AG09309 (cell line): ENCODE data around the gene MAGEA12.
"Not testable (repeated sequence)": the region's sequence is repeated elsewhere in the genome, so short reads cannot be mapped to it uniquely, and the experiment has no call there.

Source experiments
- DNase-seq: peaks from one replicate; pipeline ENCODE4 v3.0.0-alpha.2; 2010; ENCODE audit warnings: low read depth
- H3K4me3 ChIP-seq: 2 replicates; pipeline ENCODE4 v1.5.1; 2011; ENCODE audit warnings: mild to moderate bottlenecking, low read depth, low read length, moderate library complexity; ENCODE audit not compliant: control insufficient read depth
- TF ChIP-seq, protein P1 (sequence below): IDR thresholded peaks from 2 replicates; pipeline ENCODE4 v1.5.1; 2011; ENCODE audit warnings: mild to moderate bottlenecking, low read depth, low read length, inconsistent platforms; ENCODE audit not compliant: insufficient read depth, control insufficient read depth; ENCODE audit errors: missing control alignments

The MAGEA12 gene

DNA sequence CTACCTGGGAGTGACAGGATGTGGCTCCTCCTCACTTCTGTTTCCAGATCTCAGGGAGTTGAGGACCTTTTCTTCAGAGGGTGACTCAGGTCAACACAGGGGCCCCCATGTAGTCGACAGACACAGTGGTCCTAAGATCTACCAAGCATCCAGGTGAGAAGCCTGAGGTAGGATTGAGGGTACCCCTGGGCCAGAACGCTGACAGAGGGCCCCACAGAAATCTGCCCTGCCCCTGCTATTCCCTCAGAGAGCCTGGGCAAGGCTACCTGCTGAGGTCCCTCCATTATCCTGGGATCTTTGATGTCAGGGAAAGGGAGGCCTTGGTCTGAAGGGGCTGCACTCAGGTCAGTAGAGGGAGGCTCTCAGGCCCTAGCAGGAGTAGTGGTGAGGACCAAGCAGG lies 1.5 kb downstream of the MAGEA12 start:
- TF ChIP-seq, protein P1, sequence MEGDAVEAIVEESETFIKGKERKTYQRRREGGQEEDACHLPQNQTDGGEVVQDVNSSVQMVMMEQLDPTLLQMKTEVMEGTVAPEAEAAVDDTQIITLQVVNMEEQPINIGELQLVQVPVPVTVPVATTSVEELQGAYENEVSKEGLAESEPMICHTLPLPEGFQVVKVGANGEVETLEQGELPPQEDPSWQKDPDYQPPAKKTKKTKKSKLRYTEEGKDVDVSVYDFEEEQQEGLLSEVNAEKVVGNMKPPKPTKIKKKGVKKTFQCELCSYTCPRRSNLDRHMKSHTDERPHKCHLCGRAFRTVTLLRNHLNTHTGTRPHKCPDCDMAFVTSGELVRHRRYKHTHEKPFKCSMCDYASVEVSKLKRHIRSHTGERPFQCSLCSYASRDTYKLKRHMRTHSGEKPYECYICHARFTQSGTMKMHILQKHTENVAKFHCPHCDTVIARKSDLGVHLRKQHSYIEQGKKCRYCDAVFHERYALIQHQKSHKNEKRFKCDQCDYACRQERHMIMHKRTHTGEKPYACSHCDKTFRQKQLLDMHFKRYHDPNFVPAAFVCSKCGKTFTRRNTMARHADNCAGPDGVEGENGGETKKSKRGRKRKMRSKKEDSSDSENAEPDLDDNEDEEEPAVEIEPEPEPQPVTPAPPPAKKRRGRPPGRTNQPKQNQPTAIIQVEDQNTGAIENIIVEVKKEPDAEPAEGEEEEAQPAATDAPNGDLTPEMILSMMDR = no peak
- no peak for DNase-seq
- H3K4me3 ChIP-seq = no peak overlapping the region

DNA sequence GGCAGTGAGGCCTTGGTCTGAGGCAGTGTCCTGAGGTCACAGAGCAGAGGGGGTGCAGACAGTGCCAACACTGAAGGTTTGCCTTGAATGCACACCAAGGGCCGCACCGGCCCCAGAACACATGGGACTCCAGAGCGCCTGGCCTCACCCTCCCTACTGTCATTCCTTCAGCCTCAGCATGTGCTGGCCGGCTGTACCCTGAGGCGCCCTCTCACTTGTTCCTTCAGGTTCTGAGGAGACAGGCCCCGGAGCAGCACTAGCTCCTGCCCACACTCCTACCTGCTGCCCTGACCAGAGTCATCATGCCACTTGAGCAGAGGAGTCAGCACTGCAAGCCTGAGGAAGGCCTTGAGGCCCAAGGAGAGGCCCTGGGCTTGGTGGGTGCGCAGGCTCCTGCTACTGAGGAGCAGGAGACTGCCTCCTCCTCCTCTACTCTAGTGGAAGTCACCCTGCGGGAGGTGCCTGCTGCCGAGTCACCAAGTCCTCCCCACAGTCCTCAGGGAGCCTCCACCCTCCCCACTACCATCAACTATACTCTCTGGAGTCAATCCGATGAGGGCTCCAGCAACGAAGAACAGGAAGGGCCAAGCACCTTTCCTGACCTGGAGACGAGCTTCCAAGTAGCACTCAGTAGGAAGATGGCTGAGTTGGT lies 2.4 kb downstream of the MAGEA12 start:
- TF ChIP-seq, protein P1 = no peak
- no peak for DNase-seq
- H3K4me3 ChIP-seq = no peak overlapping the region

- H3K4me3 ChIP-seq, DNase-seq: not testable (repeated sequence)
Observed at GRCh38 chrX:152736528-152736927, 3.0 kb downstream of the MAGEA12 start.

DNA sequence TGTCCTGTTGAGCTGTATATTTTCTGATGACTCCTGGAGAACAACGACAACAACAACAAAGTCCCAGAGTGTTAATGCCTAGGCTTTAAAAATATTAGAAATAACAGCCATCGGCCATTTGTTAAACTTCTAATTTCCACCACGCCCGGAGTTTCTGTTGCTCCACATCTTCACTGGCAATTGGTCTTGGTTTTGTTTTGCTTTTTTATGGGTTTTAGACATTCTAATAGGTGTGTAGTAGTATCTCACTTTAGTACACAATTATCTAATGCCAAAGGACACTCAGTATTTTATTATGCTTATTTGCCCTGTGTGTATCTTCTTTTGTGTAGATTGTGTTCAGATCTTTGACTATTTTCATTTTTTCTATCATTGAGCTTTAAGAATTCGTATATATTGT lies 5.0 kb downstream of the MAGEA12 start:
- TF ChIP-seq, protein P1 = no peak
- H3K4me3 ChIP-seq = no peak overlapping the region
- no peak for DNase-seq

DNA sequence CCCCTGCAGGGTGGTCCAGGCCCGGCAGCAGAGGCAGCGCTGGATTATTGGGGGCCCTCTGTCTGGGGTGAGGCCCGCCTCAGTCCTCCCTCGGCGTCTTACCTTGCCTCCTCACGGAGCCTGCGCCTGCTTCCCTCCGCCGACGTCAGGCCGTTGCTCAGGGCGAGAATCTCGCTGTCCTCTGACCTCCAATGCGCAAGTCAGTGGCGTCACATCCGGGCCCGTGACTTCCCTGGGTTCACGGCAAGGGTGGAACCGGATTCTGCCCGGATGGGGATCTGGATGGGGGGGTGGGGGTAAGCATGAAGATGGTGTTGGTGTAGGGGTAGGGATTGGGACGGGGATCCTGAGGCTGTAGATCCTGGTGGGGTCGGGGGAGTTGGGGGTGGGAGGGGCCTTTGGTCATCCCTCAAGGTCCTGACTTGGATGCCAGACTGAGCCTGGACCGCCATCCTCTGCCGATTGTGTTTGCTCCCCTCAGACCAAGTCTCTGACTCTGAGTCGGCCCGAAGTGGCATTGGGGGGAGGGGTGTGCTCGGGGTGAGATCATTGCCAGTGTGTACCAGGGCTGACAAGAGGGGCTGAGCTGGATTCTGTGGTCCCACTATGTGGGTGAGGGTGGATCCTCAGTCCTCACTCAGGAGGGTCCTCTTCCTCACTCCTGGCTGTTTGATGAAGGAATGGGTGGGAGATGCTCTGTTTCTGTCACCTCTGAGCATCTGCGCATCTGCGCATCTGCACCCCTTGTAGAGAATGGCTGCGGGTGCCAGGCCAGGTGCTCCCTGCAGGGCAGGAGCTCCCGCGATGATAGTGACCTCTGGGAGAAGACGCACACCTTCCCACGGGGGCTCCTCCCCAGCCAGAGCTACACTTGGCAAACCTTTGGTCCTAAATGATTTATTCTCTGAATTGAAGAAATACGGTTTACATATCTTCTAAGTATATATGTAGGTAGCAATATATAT lies 20.4 kb downstream of the MAGEA12 start, which contains the start of gene MAGEA2:
MAGEA2 (minus strand) TSS at position 157 of the 965 bp plus-strand sequence. CDS start 2,479 bp downstream, outside the sequence.
- not testable (repeated sequence) for DNase-seq

DNA sequence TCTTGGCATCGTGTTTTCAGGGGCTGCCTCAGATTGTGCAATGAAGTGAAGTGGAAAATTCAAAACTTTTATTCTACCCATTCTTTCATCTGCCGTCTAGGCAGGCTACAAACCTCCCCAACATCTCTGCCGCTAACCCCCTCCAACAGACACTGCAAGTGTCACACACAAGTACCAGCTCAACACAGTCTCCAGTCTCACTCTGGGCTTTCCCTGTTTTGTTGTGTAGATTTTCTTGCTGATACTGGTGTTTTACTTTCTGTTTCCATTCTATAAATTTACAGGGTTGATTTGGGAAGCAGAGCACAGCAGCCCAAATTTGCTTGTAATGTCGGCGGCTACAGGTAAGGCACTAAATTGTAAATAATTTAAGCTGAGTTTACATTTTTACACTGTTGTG lies 21.3 kb downstream of the MAGEA12 start:
- not testable (repeated sequence) for DNase-seq, H3K4me3 ChIP-seq

More for the DNA sequence above, 20.4 kb downstream of the MAGEA12 start, which contains the start of gene MAGEA2:
- H3K4me3 ChIP-seq = not testable (repeated sequence)

GRCh38 chrX:152758918-152759317 lies 25.4 kb downstream of the MAGEA12 start, which contains the start of gene CSAG3:
TSS of gene CSAG3 (plus strand) at chrX:152759218.
- H3K4me3 ChIP-seq, DNase-seq: not testable (repeated sequence)

DNA sequence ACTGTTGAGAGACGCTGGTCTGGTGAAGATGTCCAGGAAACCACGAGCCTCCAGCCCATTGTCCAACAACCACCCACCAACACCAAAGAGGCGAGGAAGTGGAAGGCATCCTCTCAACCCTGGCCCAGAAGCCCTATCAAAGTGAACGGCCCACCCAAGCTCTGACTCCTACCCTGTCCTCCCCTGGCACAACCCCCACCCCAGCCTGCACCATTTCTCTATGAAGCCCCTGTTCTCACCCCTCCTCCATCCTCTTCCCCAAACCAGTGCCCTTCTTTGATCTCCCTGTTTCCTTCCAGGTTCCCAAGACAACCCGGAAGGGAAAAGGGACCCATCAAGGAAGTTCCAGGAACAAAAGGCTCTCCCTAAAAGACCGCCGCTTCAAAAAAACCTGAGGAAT lies 26.0 kb downstream of the MAGEA12 start:
- not testable (repeated sequence) for H3K4me3 ChIP-seq, DNase-seq

GRCh38 chrX:152761582-152761981 lies 28.0 kb downstream of the MAGEA12 start:
- DNase-seq, H3K4me3 ChIP-seq: not testable (repeated sequence)

- not testable (repeated sequence) for H3K4me3 ChIP-seq, DNase-seq
Observed at GRCh38 chrX:152766562-152766961, 33.0 kb downstream of the MAGEA12 start.

DNA sequence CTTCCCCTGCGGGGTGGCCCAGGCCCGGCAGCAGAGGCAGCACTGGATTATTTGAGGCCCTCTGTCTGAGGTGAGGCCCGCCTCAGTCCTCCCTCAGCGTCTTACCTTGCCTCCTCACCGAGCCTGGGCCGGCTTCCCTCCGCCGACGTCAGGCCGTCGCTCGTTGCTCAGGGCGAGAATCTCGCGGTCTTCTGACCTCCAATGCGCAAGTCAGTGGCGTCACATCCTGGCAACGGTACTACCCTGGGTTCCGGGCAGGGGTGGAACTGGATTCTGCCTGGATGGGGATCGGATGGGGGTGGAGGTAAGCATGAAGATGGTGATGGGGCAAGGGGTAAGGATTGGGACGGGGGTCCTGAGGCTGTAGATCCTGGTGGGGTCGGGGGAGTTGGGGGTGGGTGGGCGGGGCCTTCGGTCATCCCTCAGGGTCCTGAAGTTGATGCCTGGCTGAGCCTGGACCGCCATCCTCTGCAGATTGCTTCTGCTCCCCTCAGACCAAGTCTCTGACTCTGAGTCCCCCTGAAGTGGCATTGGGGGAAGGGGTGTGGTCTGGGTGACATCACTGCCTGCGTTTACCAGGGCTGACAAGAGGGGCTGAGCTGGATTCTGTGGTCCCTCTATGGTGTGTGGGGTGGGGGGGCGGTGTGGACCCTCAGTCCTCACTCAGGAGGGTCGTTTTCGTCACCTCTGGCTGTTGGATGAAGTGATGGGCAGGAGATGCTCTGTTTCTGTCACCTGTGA lies 36.2 kb downstream of the MAGEA12 start, which contains the start of gene MAGEA6:
MAGEA6 (minus strand) TSS at position 141 of the 741 bp plus-strand sequence. CDS start 2,039 bp downstream, outside the sequence.
- not testable (repeated sequence) for DNase-seq, H3K4me3 ChIP-seq

GRCh38 chrX:152787062-152787461 lies 53.5 kb downstream of the MAGEA12 start:
- not testable (repeated sequence) for DNase-seq

More at GRCh38 chrX:152787062-152787461, 53.5 kb downstream of the MAGEA12 start:
- not testable (repeated sequence) for H3K4me3 ChIP-seq
